PC-9 (cell line): ENCODE results near the gene MAST4. TPM values are rescaled to one million over a fixed set of nuclear protein-coding genes. Genes with fewer than 3 reads are reported as not detected.

Source experiments
- BruUV-seq: library from RNA; stranded (reverse); fragments of 400-500 nt; replicated peaks from 2 replicates; lab custom pipeline; 2021; lab: Mats Ljungman, UMichigan
- CTCF ChIA-PET: fragments of 300-600 bp; sonication (Branson Sonifier 250); formaldehyde crosslinking; loops from one replicate; lab custom pipeline; 2022; ENCODE audit warnings: antibody characterized with exemption; lab: Charles Lee
- POLR2A ChIA-PET: fragments of 300-600 bp; sonication (Branson Sonifier 250); formaldehyde crosslinking; loops from one replicate; lab custom pipeline; 2022; ENCODE audit warnings: antibody characterized with exemption; ENCODE audit not compliant: unreplicated experiment; lab: Charles Lee
- DNase-seq, 2 experiments: peaks; one replicate each; pipeline versions ENCODE4 v3.0.0 to v3.0.0-alpha.2; 2015 to 2022; ENCODE audit warnings: mixed read lengths in 1 of 2
- H2AFZ ChIP-seq: fragments of 200-600 bp; sonication (generic); 2 replicates; pipeline ENCODE4 v1.8.1; 2017; ENCODE audit warnings: antibody characterized with exemption
- H3F3A ChIP-seq: fragments of 200-600 bp; sonication (generic); 2 replicates; pipeline ENCODE4 v1.8.1; 2017; ENCODE audit warnings: antibody characterized with exemption, mild to moderate bottlenecking, low read depth; ENCODE audit not compliant: insufficient read depth
- H3K27ac ChIP-seq: fragments of 200-600 bp; sonication (generic); 2 replicates; pipeline ENCODE4 v1.6.1; 2016; ENCODE audit warnings: mixed run types
- H3K27me3 ChIP-seq: fragments of 200-600 bp; sonication (generic); 2 replicates; pipeline ENCODE4 v1.6.1; 2016; ENCODE audit warnings: low read depth, mixed run types; ENCODE audit not compliant: insufficient read depth
- H3K36me3 ChIP-seq: fragments of 200-600 bp; sonication (generic); 2 replicates; pipeline ENCODE4 v1.6.1; 2016; ENCODE audit warnings: low read depth, mixed run types
- H3K4me1 ChIP-seq: fragments of 200-600 bp; sonication (generic); replicated peaks from 2 replicates; pipeline ENCODE4 v1.6.1; 2016; ENCODE audit warnings: mixed run types; ENCODE audit not compliant: insufficient read depth
- H3K4me2 ChIP-seq: fragments of 200-600 bp; sonication (generic); 2 replicates; pipeline ENCODE4 v1.6.1; 2017; ENCODE audit warnings: mixed run types
- H3K4me3 ChIP-seq: fragments of 200-600 bp; sonication (generic); 2 replicates; pipeline ENCODE4 v1.6.1; 2016; ENCODE audit warnings: mixed run types
- H3K79me2 ChIP-seq: fragments of 200-600 bp; sonication (generic); 2 replicates; pipeline ENCODE4 v1.6.1; 2017; ENCODE audit warnings: low read depth, mixed run types
- H3K9me2 ChIP-seq: fragments of 200-600 bp; sonication (generic); 2 replicates; pipeline ENCODE4 v1.8.1; 2017; ENCODE audit warnings: mild to moderate bottlenecking; ENCODE audit not compliant: insufficient read depth
- H3K9me3 ChIP-seq: fragments of 200-600 bp; sonication (generic); 2 replicates; pipeline ENCODE4 v1.8.1; 2016; ENCODE audit warnings: low read depth; ENCODE audit not compliant: insufficient read depth
- H4K20me1 ChIP-seq: fragments of 200-600 bp; sonication (generic); 2 replicates; pipeline ENCODE4 v1.8.1; 2017; ENCODE audit not compliant: insufficient read depth
- EZH2 ChIP-seq: fragments of 200-600 bp; sonication (generic); IDR thresholded peaks from 2 replicates; pipeline ENCODE4 v1.8.0; 2017; ENCODE audit warnings: antibody characterized with exemption, low read depth
- intact Hi-C: fragments of 100-400 bp; cut with micrococcal nuclease; formaldehyde crosslinking; loops from one replicate; pipeline ENCODE4 v1.10.0; 2022; ENCODE audit not compliant: unreplicated experiment
- total RNA-seq: library from RNA; stranded (reverse); gene quantifications from 2 replicates; pipeline ENCODE4 v1.2.3, GENCODE V29; 2021
- TF ChIP-seq, protein P1 (sequence below): fragments of 200-600 bp; sonication (generic); conservative IDR thresholded peaks from 2 replicates; pipeline ENCODE4 v1.6.1; 2017; ENCODE audit warnings: mixed run types, antibody characterized with exemption, mild to moderate bottlenecking, moderate library complexity

MAST4 gene
- total RNA-seq, 1 experiment from 2014 or later, result 19.3 TPM

DNA sequence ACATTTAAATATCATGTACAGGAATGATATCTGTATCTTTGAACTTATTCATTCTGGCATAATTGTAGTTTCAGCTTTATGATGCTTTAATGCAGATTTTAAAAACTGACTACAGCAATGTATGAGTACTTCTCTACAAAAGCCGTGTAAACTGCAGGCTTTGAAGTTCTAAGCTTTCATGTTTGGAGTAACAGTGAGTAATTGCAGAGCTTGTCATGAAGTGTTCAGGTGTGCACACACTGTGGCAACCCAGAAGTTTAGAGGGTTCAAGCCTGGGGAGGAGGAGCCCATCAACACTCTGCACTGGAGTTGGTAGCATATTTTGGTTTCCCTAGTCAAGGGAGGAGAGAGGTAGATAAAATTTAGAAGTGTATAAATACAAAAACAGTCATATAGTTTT, 469.5 kb downstream of the MAST4 start:
- DNase-seq, result no peak
- H3K27ac ChIP-seq, result no peak overlapping the region
- H3K36me3 ChIP-seq, result 0 out of 2 replicates have a peak, but pooled peaks cover 7% of the 10 kb centered on the region
- intact Hi-C loops, result no loop called here
- CTCF ChIA-PET, result no interaction called here
- no peaks in the 10 kb centered on the region for H3K27me3 ChIP-seq
- no peaks in the 10 kb centered on the region for H3K9me3 ChIP-seq
- POLR2A ChIA-PET, result no interaction called here
- BruUV-seq, result no TSS peak
- no peaks in the 10 kb centered on the region for H3K9me2 ChIP-seq
- no peaks in the 10 kb centered on the region for H4K20me1 ChIP-seq
- H3F3A ChIP-seq, result no peaks in the 10 kb centered on the region
- no peak overlapping the region for H2AFZ ChIP-seq
- no peak overlapping the region for H3K4me2 ChIP-seq
- H3K79me2 ChIP-seq, result peaks cover 8% of the 10 kb centered on the region; the same call in 1 of the 2 replicates
- TF ChIP-seq, protein P1, sequence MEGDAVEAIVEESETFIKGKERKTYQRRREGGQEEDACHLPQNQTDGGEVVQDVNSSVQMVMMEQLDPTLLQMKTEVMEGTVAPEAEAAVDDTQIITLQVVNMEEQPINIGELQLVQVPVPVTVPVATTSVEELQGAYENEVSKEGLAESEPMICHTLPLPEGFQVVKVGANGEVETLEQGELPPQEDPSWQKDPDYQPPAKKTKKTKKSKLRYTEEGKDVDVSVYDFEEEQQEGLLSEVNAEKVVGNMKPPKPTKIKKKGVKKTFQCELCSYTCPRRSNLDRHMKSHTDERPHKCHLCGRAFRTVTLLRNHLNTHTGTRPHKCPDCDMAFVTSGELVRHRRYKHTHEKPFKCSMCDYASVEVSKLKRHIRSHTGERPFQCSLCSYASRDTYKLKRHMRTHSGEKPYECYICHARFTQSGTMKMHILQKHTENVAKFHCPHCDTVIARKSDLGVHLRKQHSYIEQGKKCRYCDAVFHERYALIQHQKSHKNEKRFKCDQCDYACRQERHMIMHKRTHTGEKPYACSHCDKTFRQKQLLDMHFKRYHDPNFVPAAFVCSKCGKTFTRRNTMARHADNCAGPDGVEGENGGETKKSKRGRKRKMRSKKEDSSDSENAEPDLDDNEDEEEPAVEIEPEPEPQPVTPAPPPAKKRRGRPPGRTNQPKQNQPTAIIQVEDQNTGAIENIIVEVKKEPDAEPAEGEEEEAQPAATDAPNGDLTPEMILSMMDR, result no peak
- no peak for TF ChIP-seq EZH2
- no peak overlapping the region for H3K4me3 ChIP-seq
- no peaks in the 10 kb centered on the region for H3K4me1 ChIP-seq

DNA sequence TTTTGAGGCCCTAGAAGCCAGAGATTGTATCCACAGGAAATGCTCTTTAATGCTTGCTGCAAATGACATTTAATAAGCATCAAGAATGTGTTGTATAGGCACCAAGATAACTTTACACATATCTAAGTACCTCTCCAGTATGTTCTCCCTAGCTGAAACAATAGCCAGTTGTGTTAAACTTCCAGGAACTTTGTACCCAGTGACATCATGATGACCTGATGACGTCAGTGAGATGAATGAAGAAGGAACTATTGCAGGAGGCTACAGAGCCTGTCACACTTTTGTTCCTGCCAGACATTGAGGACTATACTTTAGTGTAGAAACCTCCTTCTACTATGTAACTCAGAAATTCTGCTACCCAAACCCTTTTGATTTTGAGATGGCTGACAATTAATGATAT, 470.6 kb downstream of the MAST4 start:
- ChIA-PET CTCF (no interaction called here), POLR2A (no interaction called here)
- H2AFZ ChIP-seq, result no peak overlapping the region
- H3K79me2 ChIP-seq, result peaks cover 9% of the 10 kb centered on the region; the same call in 1 of the 2 replicates
- H3K36me3 ChIP-seq, result 0 out of 2 replicates have a peak, but pooled peaks cover 7% of the 10 kb centered on the region
- H3K27ac ChIP-seq, result no peak overlapping the region
- TF ChIP-seq, protein P1, result no peak
- no peak for TF ChIP-seq EZH2
- intact Hi-C loops, result no loop called here
- no TSS peak for BruUV-seq
- H3K4me3 ChIP-seq, result no peak overlapping the region
- DNase-seq, result no peak
- H3K4me2 ChIP-seq, result no peak overlapping the region
- no peaks in the 10 kb centered on the region for H3K9me3 ChIP-seq
- H3K4me1 ChIP-seq, result no peaks in the 10 kb centered on the region
- no peaks in the 10 kb centered on the region for H4K20me1 ChIP-seq
- no peaks in the 10 kb centered on the region for H3F3A ChIP-seq
- no peaks in the 10 kb centered on the region for H3K27me3 ChIP-seq
- H3K9me2 ChIP-seq, result no peaks in the 10 kb centered on the region

DNA sequence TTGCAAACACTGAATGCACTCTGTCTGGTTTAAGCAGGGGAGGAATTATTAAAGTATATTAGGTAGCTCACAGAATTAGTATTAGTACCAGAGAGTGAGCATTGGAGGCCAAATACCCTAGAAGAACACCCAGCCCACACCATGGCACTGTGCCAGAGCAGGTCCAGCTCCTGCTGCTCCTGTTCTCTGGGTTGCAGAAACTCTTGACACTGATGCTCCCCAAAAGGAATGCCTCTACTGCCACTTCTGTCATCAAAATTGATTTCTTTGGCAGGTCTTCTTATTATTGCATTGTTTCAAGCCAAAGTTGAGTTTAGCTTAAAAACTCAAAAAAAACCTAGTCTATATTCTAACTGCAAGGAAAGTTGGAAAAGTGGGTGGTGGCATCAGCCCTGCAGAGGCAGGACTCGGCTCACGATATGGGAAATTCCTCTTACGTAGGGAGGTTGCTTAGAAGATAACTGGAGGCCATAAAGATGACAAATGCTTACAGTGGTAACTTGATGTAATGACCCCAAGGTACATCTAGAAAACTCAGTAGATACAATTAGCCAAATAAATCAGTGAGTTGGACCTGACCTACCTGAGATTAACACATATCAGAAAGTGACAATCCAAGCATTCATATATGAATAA, 477.0 kb downstream of the MAST4 start:
- Histone ChIP-seq H3K4me2 (no peak overlapping the region), H3K9me2 (no peaks in the 10 kb centered on the region), H3F3A (no peaks in the 10 kb centered on the region), H3K27ac (no peak overlapping the region), H3K27me3 (no peaks in the 10 kb centered on the region), H3K4me3 (no peak overlapping the region), H3K4me1 (no peaks in the 10 kb centered on the region), H3K9me3 (no peaks in the 10 kb centered on the region), H3K36me3 (no peaks in the 10 kb centered on the region), H4K20me1 (no peaks in the 10 kb centered on the region; the same call in 1 of the 2 replicates), H2AFZ (no peak overlapping the region), H3K79me2 (0 out of 2 replicates have a peak, but pooled peaks cover 10% of the 10 kb centered on the region)
- CTCF ChIA-PET, result no interaction called here
- POLR2A ChIA-PET, result no interaction called here
- TF ChIP-seq, protein P1, result no peak
- TF ChIP-seq EZH2, result no peak
- BruUV-seq, result no TSS peak
- DNase-seq, result no peak
- intact Hi-C loops, result no loop called here
